ENCODE data around the gene ASB13.

DNA sequence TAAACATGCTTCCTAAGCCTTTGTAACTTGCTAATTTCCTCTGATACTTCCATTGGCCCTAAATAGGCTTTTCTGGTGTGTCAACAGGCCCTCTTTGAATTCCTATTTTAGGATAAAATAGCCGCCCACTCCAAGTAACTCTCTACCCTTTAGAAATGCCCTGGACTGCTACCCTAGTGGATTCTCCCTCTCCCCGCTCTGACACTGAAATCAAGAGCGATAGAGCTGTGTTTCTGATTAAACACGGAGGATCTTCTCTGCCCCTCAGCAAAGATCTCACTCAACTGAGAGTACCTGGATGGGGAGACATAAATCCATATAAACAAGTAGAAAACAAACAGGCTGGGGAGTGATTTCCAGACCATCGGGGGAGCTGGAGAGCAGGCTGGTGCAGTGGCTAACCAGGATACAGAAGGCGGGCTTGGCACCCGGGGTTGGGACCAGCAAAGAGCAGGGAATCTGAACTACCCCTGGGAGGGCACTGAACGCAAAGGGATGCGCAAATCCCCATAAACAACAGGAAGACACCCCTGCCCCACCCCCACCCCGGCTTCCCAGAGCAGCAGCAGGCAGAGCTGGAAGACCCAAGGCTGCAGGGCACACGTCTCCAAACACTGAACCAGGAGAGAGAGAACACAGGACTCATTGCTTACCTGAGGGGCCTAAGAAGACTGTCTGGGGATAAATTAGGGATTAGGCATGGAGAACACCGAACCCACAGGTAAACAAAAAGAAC lies 2.5 kb downstream of the ASB13 start:
- TF ChIP-seq POLR2A (IDR thresholded peaks at IDR 0.05), result no peak
- TF ChIP-seq, protein P1, sequence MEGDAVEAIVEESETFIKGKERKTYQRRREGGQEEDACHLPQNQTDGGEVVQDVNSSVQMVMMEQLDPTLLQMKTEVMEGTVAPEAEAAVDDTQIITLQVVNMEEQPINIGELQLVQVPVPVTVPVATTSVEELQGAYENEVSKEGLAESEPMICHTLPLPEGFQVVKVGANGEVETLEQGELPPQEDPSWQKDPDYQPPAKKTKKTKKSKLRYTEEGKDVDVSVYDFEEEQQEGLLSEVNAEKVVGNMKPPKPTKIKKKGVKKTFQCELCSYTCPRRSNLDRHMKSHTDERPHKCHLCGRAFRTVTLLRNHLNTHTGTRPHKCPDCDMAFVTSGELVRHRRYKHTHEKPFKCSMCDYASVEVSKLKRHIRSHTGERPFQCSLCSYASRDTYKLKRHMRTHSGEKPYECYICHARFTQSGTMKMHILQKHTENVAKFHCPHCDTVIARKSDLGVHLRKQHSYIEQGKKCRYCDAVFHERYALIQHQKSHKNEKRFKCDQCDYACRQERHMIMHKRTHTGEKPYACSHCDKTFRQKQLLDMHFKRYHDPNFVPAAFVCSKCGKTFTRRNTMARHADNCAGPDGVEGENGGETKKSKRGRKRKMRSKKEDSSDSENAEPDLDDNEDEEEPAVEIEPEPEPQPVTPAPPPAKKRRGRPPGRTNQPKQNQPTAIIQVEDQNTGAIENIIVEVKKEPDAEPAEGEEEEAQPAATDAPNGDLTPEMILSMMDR (IDR thresholded peaks at IDR 0.05), result no peak
